Caco-2 (cell line): Measurements from ENCODE around the gene CCL13. TPM values are rescaled to one million over a fixed set of nuclear protein-coding genes. Genes with fewer than 3 reads are reported as not detected.

ENCODE experiments used
- BruUV-seq: library from RNA; stranded (reverse); fragments of 400-500 nt; replicated peaks from 2 replicates; lab custom pipeline; 2021; lab: Mats Ljungman, UMichigan
- CTCF ChIA-PET: fragments of 300-600 bp; sonication (Branson Sonifier 250); formaldehyde crosslinking; loops from one replicate; lab custom pipeline; 2022; ENCODE audit warnings: antibody characterized with exemption; lab: Charles Lee
- POLR2A ChIA-PET: fragments of 300-600 bp; sonication (Branson Sonifier 250); formaldehyde crosslinking; loops from one replicate; lab custom pipeline; 2022; ENCODE audit warnings: antibody characterized with exemption; lab: Charles Lee
- DNase-seq, 2 experiments: peaks; one replicate each; pipeline versions ENCODE4 v3.0.0 to v3.0.0-alpha.2; 2020 to 2022
- H3K27me3 ChIP-seq: replicated peaks from 2 replicates; pipeline ENCODE4 v1.6.0; 2011; ENCODE audit warnings: low read length; ENCODE audit not compliant: control insufficient read depth, insufficient read depth
- H3K36me3 ChIP-seq: 2 replicates; pipeline ENCODE4 v1.5.1; 2011; ENCODE audit warnings: low read length; ENCODE audit not compliant: control insufficient read depth, insufficient read depth
- H3K4me1 ChIP-seq: fragments of 250-450 bp; sonication (Bioruptor Pico); 2 replicates; pipeline ENCODE4 v1.5.1; 2020; ENCODE audit warnings: mild to moderate bottlenecking
- H3K4me3 ChIP-seq: 2 replicates; pipeline ENCODE4 v1.5.1; 2011; ENCODE audit warnings: low read depth, mild to moderate bottlenecking, control low read depth, low read length
- H3K9me3 ChIP-seq: fragments of 250-450 bp; sonication (Bioruptor Pico); 2 replicates; pipeline ENCODE4 v1.5.1; 2020; ENCODE audit warnings: mild to moderate bottlenecking, moderate library complexity
- H3K27ac Mint-ChIP-seq: one replicate; pipeline ENCODE4 v1.8.0; 2022; ENCODE audit warnings: mixed read lengths; ENCODE audit not compliant: unreplicated experiment
- H3K27me3 Mint-ChIP-seq: one replicate; pipeline ENCODE4 v1.8.0; 2022; ENCODE audit warnings: mixed read lengths; ENCODE audit not compliant: insufficient read depth, unreplicated experiment
- H3K36me3 Mint-ChIP-seq: one replicate; pipeline ENCODE4 v1.8.0; 2022; ENCODE audit warnings: mild to moderate bottlenecking, mixed read lengths; ENCODE audit not compliant: insufficient read depth, unreplicated experiment
- H3K4me1 Mint-ChIP-seq: one replicate; pipeline ENCODE4 v1.8.0; 2022; ENCODE audit warnings: low read depth, mixed read lengths; ENCODE audit not compliant: unreplicated experiment
- H3K4me3 Mint-ChIP-seq: one replicate; pipeline ENCODE4 v1.8.0; 2022; ENCODE audit warnings: mild to moderate bottlenecking, moderate library complexity, mixed read lengths; ENCODE audit not compliant: unreplicated experiment
- H3K9me3 Mint-ChIP-seq: one replicate; pipeline ENCODE4 v1.8.0; 2022; ENCODE audit warnings: mixed read lengths; ENCODE audit not compliant: unreplicated experiment
- CTCF ChIP-seq, 2 experiments: fragments of 200-600 bp in 1 of 2; IDR thresholded peaks; 1 replicate in 1 of 2; 2 replicates in 1 of 2; pipeline versions ENCODE4 v1.5.1 to v1.8.0; 2011 to 2022; ENCODE audit warnings: antibody characterized with exemption in 1 of 2, control low read depth in 1 of 2, inconsistent platforms in 1 of 2, low read depth in 1 of 2, low read length in 1 of 2, mild to moderate bottlenecking in 1 of 2, moderate library complexity in 1 of 2; ENCODE audit not compliant: insufficient read depth in 1 of 2, severe bottlenecking in 1 of 2, unreplicated experiment in 1 of 2
- intact Hi-C: fragments of 100-400 bp; cut with micrococcal nuclease; formaldehyde crosslinking; loops from one replicate; pipeline ENCODE4 v1.10.0; 2022; ENCODE audit not compliant: unreplicated experiment
- total RNA-seq: library from RNA; stranded (reverse); gene quantifications from 2 replicates; pipeline ENCODE4 v1.2.3, GENCODE V29; 2022

Gene CCL13
- total RNA-seq, 1 experiment from 2014 or later, result not detected

- POLR2A ChIA-PET, result no interaction called here
- intact Hi-C loops, result no loop called here
These were observed 10.3 kb downstream of the CCL13 start for GRCh38 chr17:34366529-34367107.

GRCh38 chr17:34367486-34368195 lies 11.4 kb downstream of the CCL13 start:
- H3K36me3 ChIP-seq, result no peaks in the 10 kb centered on the region
- H3K4me3 ChIP-seq, result no peak overlapping the region
- POLR2A ChIA-PET, result no interaction called here
- H3K9me3 ChIP-seq, result no peaks in the 10 kb centered on the region
- intact Hi-C loops, result no loop called here
- BruUV-seq, result no TSS peak
- Mint-ChIP-seq H3K9me3 (no peaks in the 10 kb centered on the region), H3K36me3 (no peaks in the 10 kb centered on the region), H3K4me3 (no peak overlapping the region), H3K27ac (no peak overlapping the region), H3K27me3 (peaks cover 14% of the 10 kb centered on the region), H3K4me1 (peaks cover 6% of the 10 kb centered on the region)
- DNase-seq, result no peak
- no peaks in the 10 kb centered on the region for H3K27me3 ChIP-seq
- peaks cover 9% of the 10 kb centered on the region; the same call in 1 of the 2 replicates for H3K4me1 ChIP-seq
- CTCF ChIA-PET, result interaction anchor here (1.3 kb wide), 1 partner anchor 10 kb away, joined by 3 read pairs; no protein-coding TSS in a partner anchor
- no peak for TF ChIP-seq CTCF (IDR thresholded peaks at IDR 0.05; ENCODE audit: insufficient read depth in 1 of 2, low read depth in 1 of 2, low read length in 1 of 2, severe bottlenecking in 1 of 2, unreplicated experiment in 1 of 2)

More at GRCh38 chr17:34366529-34367107, 10.3 kb downstream of the CCL13 start:
- no peak overlapping the region for H3K4me3 Mint-ChIP-seq
- no TSS peak for BruUV-seq
- no peaks in the 10 kb centered on the region for H3K9me3 Mint-ChIP-seq
- TF ChIP-seq CTCF (IDR thresholded peaks at IDR 0.05; ENCODE audit: insufficient read depth in 1 of 2, low read depth in 1 of 2, low read length in 1 of 2, severe bottlenecking in 1 of 2, unreplicated experiment in 1 of 2), result no peak
- H3K9me3 ChIP-seq, result no peaks in the 10 kb centered on the region
- no peaks in the 10 kb centered on the region for H3K27me3 ChIP-seq
- H3K4me1 Mint-ChIP-seq, result peaks cover 6% of the 10 kb centered on the region
- H3K36me3 Mint-ChIP-seq, result no peaks in the 10 kb centered on the region
- H3K4me1 ChIP-seq, result peaks cover 9% of the 10 kb centered on the region; the same call in 1 of the 2 replicates
- CTCF ChIA-PET, result no interaction called here
- no peak for DNase-seq
- H3K27me3 Mint-ChIP-seq, result peaks cover 14% of the 10 kb centered on the region
- no peak overlapping the region for H3K27ac Mint-ChIP-seq
- no peaks in the 10 kb centered on the region for H3K36me3 ChIP-seq
- H3K4me3 ChIP-seq, result no peak overlapping the region

- intact Hi-C loops, result no loop called here
- H3K27me3 Mint-ChIP-seq, result peaks cover 14% of the 10 kb centered on the region
- H3K27ac Mint-ChIP-seq, result no peak overlapping the region
- POLR2A ChIA-PET, result no interaction called here
- DNase-seq, result no peak
- Histone ChIP-seq H3K4me1 (peaks cover 9% of the 10 kb centered on the region; the same call in 1 of the 2 replicates), H3K36me3 (no peaks in the 10 kb centered on the region), H3K9me3 (no peaks in the 10 kb centered on the region), H3K27me3 (no peaks in the 10 kb centered on the region), H3K4me3 (no peak overlapping the region)
- CTCF ChIA-PET, result interaction anchor here (1.3 kb wide), 1 partner anchor 11 kb away, joined by 3 read pairs; no protein-coding TSS in a partner anchor
- no TSS peak for BruUV-seq
- H3K9me3 Mint-ChIP-seq, result no peaks in the 10 kb centered on the region
- H3K36me3 Mint-ChIP-seq, result no peaks in the 10 kb centered on the region
- H3K4me3 Mint-ChIP-seq, result no peak overlapping the region
- no peak for TF ChIP-seq CTCF (IDR thresholded peaks at IDR 0.05; ENCODE audit: insufficient read depth in 1 of 2, low read depth in 1 of 2, low read length in 1 of 2, severe bottlenecking in 1 of 2, unreplicated experiment in 1 of 2)
- peaks cover 6% of the 10 kb centered on the region for H3K4me1 Mint-ChIP-seq
These were observed 12.1 kb downstream of the CCL13 start for GRCh38 chr17:34368196-34368945.
